Islet of Langerhans (tissue), 1 donor: ENCODE measurements around the gene OR51D1.

ENCODE experiments used
- FAIRE-seq: peaks from one replicate; lab custom pipeline; 2011; peaks lifted over from hg19 to GRCh38; lab: Jason Lieb, UNC

The OR51D1 gene

DNA sequence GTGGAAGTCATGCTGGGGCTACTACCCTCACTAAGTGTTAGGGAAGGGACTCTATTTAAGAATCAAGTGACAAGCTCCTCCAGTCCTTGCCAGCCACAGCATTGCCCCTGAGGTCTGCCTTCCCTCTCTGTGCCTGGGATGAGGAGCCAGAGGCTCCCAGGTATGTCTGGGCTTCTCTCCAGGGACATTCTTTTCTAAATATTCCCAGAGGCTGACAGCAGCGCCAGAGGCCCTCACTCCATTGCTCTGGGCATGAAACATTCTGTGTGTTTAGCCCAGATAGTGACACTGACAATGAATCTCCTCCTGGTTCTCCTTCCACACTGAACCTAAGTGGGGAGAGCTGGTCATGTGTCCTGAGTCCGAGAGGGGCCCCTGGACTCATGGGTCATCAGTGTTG, 8.7 kb downstream of the OR51D1 start:
- no peak for FAIRE-seq

- no peak for FAIRE-seq
Observed at GRCh38 chr11:4647766-4648165, 10.5 kb downstream of the OR51D1 start.

DNA sequence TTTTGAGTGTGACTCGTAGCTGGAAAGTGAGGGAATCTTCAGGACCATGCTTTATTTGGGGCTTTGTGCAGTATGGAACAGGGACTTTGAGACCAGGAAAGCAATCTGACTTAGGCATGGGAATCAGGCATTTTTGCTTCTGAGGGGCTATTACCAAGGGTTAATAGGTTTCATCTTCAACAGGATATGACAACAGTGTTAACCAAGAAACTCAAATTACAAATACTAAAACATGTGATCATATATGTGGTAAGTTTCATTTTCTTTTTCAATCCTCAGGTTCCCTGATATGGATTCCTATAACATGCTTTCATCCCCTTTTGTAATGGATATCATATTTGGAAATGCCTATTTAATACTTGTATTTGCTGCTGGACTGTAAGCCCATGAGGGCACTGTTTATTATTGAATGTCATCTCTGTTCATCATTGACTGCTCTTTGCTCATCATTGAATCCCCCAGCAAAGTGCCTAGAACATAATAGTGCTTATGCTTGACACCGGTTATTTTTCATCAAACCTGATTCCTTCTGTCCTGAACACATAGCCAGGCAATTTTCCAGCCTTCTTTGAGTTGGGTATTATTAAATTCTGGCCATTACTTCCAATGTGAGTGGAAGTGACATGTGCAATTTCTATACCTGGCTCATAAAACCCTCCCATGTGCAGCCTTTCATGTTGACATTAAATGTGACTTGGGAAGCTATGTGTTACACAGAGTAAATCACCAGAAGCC, 17.5 kb downstream of the OR51D1 start:
- no peak for FAIRE-seq

- no peak for FAIRE-seq
Observed at GRCh38 chr11:4658629-4659445, 21.6 kb downstream of the OR51D1 start.

GRCh38 chr11:4662876-4663275, 25.6 kb downstream of the OR51D1 start:
- FAIRE-seq = no peak

- no peak for FAIRE-seq
Observed at GRCh38 chr11:4664183-4664582, 26.9 kb downstream of the OR51D1 start.

DNA sequence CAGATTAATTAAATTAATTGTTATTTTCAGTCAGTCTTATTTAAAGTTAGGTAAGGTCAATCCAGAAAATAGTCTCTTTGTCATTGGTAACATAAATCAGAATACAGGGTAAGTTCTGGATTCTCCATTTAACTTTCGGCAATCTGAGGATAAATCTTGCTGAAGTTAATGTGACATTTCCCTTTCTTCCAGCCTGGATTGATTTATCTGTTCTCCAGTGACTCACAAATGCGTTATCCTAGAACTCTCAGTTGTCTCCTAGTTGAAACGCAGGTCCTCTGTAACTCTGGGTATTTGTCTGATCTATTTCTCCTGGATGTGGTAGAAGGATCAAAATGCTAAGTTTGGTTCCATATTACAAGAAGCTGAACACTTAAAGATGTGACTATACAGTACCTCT, 27.5 kb downstream of the OR51D1 start:
- FAIRE-seq = no peak

DNA sequence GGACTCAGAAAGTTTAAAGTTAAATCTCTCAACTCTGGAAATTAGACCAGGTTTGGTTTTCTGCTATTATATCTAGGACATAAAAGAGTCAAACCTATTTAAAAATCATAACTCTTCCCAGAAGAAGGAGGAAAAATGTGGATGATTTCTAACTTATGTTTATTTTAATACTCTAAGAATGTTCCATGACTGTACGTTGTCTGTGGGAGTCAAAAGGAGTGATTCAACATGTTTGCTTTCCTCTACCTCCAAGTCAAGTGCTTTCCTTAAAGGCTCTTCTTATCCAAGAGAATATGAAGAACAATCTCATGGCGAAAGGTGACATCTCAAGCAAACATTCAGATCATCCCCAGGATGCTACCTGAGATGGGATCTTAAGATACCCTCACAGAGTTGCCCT, 28.1 kb downstream of the OR51D1 start:
- FAIRE-seq = no peak

DNA sequence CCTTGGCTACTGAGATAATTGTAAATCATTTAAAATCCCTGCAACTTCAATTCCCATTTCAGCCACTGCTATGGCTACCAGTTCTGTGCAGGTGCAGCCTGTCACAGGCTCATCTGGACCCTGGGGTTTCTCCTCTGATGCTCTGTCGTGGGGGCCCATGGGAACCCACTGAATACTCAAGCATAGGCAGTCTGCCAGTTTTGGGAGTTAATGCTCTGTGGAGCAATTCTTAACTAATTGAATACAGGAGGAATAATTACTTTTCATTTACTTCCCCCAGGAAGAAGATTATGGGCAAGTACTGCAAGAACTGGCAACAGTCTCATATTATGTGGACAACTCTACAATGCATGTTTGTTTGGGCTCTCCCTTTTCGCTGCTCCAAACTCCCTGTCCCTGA, 34.5 kb downstream of the OR51D1 start:
- FAIRE-seq = no peak

DNA sequence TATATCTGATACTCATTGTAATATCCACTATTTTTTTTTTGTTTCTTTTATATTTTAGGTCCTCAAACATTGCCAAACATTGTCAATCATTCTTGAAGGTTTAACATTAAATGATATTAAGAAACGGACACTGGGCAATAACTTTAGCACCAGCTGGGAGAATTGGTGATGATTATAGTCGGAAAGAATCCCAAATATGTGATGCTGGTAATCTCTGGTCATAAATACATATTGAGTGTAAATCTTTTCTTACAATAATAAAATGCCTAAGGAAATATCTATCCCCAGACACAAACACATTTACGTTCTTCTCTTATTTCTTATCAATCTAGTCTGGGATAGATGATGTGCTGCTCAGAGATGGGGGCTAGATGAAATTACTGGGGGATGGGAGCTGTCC, 35.2 kb downstream of the OR51D1 start:
- no peak for FAIRE-seq

DNA sequence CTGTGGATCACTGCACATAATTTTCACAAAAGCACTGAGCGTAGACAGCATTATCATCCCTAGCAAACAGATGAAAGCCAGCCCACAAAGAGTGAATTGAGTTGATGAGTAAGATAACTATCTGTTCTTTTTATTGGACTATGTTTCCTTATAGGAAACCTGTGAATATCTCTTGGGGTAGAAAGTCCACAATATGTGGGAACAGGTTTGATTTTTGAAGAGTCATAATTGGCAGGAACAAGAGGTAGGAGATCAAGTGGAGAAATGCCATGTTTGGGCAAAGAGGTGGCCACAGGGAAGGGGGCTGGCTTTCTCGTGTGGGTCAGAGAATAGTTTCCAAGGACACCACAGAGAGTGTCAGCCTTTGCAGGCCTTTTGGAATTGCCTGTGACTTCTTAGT, 36.5 kb downstream of the OR51D1 start:
- FAIRE-seq = no peak

- FAIRE-seq = no peak
Observed at GRCh38 chr11:4677948-4678347, 40.7 kb downstream of the OR51D1 start.

GRCh38 chr11:4680341-4680740, 43.1 kb downstream of the OR51D1 start:
- FAIRE-seq = no peak

DNA sequence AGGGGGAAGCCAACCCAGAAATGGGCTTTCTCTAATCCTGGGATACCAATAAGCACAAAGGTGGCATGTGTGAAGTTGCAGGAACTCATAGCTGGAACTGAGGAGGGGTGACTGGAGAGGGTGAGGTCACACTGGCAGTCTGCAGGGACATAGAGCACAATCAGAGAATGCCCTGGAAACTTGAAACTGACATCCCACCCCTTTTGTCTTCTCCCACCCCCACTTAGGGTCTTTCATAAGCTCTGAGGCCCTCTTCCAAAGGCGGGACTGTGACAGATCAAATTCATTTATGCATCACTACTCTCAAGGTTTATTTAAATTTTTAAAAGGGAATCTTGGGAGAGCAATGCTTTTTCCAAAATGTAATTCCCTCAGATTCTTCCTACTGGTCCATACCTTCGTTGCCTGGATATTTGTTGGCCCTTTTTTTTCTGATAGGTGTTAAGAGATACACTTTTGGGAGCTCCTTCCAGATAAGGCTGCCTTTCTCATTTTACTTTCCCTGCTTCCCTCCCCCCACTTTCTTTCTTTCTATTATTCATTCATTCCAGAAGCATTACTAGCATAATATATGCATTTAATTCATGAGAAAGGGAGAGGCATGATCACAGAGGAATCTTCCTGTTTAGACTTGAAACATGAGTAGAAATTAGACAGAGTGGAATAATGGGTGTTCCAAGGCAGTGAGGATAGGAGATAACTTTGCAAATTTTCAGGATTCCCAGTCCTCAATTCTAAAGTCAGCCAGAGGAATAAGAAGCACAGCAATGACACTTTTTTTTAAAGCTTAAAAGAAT, 45.5 kb downstream of the OR51D1 start:
- no peak for FAIRE-seq

GRCh38 chr11:4684631-4685285, 47.5 kb downstream of the OR51D1 start:
- FAIRE-seq = no peak
